Glomerular visceral epithelial cell (primary cell): ENCODE measurements around the gene COPS6.

Source experiments
- DNase-seq: peaks from one replicate; pipeline ENCODE4 v3.0.0-alpha.2; 2016; ENCODE audit errors: extremely low spot score

Gene COPS6

GRCh38 chr7:100088621-100089457 is at the start of gene COPS6:
COPS6 (plus strand) TSS chr7:100088969; CDS start chr7:100088991, 22 bp downstream.
- DNase-seq = peak; percentile 65

DNA sequence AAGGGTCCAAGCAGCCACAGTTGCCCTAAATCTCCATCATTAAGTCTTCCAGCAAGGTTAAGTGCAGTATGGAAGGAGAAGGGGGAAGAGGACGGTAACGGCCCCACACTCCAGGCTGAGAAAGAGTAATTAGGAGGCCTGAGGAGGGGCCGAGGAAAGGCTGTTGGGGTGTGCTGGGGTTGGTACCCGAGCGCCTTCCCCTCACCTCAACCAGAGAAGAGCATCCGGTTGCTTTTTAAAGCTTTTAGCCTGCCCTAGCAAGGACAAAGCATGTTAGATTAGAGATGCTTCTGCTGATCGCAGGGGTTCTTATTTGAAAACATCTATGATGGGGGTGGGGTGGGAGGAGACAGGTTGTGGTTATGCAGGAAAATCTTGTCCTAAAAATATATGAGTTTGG is 48.2 kb upstream of the COPS6 start:
- DNase-seq = no peak

DNA sequence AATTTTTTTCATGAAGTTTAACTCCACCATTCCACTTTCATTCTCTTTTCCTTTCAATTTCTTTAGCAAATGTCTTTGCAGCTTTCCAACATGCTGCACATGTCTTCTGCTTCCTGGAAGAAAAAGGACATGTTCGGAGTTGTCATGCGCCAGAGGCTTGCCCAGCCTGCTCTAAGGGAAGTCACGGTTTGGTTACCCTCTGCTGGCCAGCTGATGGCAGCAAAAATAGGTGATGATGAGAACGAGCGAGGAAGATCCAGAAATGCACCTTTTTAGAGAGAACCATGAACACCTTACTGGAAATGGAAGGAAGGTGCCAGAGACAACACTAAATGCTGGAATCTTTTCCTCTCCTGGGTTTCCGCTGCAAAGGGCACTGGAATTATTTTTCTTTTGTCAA is 44.1 kb upstream of the COPS6 start:
- DNase-seq = no peak

DNA sequence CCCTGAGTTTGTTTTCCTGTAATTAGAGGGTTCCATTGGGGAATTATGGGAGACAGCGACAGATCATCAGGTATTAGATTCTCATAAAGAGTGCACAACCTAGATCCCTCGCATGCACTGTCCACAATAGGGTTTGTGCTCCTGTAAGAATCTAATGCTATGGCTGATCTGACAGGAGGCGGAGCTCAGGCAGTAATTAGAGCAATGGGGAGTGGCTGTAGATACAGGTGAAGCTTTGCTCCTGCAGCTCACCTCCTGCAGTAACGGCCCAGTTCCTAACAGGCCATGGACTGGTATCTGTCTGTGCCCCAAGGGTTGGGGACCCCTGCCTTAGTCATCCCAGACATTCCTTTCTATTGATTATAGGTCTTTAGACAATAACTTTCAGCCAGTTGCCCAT is 40.1 kb upstream of the COPS6 start:
- no peak for DNase-seq

DNA sequence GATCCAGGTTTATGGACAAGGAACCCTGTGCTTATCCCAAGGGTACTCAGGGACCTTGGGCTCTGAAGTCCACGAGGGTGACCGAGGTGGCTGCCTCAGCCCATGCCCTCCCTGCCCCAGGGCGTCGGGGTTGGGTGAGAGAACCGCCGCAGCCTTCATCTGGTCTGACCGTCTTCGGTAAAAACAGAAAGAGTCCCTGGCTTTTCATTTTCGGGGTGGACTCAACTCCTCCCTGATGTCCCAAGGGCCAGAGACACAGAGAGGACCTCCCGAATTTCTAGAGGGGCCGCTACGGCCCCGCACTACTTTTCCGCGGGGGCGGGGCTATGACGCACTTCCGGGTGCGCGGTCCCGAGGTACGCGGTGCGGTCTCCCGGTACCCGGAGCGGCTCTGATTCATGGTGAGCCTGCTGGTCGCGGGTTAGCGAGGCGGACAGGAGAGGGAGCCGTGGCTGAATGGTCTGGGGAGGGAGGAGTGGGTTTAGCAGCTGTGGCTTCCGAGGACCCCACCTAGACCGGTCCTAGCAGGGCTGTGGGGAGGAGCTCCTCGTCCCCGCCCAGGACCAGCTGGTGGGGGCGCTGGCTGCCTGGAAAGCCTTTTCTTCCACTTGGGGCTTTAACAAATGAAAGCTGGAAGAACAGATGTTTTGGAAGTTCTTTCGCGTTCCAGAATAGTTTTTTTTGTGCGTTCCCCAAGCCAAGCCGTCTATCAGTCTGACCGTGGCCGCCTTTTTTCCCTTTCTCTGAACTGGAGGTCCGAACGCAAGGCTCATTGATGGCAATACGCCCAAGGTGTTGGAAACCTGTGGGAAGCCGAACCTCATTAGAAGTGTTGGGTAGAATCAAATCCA is 39.1 kb upstream of the COPS6 start, which contains the start of gene ZSCAN21:
Gene ZSCAN21 (plus strand): TSS at position 334 of the 851 bp plus-strand sequence. CDS start 7,233 bp downstream, outside the sequence.
- DNase-seq = peak; percentile 80

GRCh38 chr7:100051611-100052010 is 37.2 kb upstream of the COPS6 start:
- DNase-seq = no peak

DNA sequence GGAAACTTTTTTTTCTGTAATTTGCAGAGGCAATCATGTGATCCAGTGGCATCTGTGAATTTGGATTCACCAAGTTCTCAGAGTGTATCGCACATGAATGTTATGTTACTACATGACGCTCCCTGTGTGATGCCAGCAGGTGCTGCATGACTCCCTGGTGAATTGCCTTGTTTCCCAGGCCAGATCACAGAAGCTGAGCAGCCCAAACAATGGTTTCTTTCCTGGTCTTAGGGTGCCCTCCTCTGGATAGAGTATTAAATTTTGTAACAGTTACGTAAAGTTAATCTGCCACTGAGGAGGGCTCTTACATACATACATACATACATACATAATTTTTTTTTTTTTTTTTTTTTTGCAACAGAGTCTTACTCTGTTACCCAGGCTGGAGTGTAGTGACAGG is 35.6 kb upstream of the COPS6 start:
- peak; percentile 62 for DNase-seq

DNA sequence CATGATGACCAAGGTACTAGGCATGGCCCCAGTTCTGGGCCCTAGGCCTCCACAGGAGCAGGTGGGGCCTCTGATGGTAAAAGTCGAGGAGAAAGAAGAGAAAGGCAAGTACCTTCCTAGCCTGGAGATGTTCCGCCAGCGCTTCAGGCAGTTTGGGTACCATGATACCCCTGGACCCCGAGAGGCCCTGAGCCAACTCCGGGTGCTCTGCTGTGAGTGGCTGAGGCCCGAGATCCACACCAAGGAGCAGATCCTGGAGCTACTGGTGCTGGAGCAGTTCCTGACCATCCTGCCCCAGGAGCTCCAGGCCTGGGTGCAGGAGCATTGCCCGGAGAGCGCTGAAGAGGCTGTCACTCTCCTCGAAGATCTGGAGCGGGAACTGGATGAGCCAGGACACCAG is 31.8 kb upstream of the COPS6 start:
- DNase-seq = no peak

GRCh38 chr7:100059251-100059739 is 29.5 kb upstream of the COPS6 start:
- no peak for DNase-seq

GRCh38 chr7:100061518-100062193 is 27.1 kb upstream of the COPS6 start:
- DNase-seq = no peak

- no peak for DNase-seq
Observed at GRCh38 chr7:100063376-100063775, 25.4 kb upstream of the COPS6 start.

DNA sequence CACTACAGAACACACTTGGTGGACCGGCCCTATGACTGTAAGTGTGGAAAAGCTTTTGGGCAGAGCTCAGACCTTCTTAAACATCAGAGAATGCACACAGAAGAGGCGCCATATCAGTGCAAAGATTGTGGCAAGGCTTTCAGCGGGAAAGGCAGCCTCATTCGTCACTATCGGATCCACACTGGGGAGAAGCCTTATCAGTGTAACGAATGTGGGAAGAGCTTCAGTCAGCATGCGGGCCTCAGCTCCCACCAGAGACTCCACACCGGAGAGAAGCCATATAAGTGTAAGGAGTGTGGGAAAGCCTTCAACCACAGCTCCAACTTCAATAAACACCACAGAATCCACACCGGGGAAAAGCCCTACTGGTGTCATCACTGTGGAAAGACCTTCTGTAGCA is 24.6 kb upstream of the COPS6 start:
- DNase-seq = no peak

GRCh38 chr7:100065452-100066186 is 23.1 kb upstream of the COPS6 start:
- no peak for DNase-seq

- no peak for DNase-seq
Observed at GRCh38 chr7:100066953-100067352, 21.8 kb upstream of the COPS6 start.

- no peak for DNase-seq
Observed at GRCh38 chr7:100069991-100070390, 18.8 kb upstream of the COPS6 start.

DNA sequence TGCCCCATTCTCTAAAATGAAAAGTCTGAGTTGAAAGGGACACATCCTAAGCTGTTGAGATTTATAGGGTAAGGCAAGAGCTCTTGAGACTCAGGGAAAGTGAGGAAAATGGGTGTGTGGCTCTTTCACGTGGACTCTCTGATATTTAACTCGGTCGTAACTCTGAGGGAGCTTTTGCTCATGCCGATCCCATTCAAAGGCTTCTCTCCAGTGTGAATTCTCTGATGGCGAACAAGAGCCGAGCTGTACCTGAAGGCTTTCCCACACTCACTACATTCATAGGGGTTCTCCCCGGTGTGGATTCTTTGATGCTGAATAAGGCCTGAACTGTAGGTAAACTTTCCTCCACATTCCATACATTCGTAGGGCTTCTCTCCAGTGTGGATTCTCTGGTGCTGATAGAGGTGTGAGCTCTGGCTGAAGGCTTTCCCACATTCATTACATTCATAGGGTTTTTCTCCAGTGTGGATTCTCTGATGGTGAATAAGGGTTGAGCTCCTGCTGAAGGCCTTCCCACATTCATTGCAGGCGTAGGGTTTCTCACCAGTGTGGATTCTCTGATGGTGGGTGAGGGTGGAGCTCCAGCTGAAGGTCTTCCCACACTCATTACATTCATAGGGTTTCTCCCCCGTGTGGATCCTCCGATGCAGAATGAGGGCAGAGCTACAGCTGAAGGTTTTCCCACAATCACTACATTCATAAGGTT is 17.6 kb upstream of the COPS6 start:
- DNase-seq = no peak

DNA sequence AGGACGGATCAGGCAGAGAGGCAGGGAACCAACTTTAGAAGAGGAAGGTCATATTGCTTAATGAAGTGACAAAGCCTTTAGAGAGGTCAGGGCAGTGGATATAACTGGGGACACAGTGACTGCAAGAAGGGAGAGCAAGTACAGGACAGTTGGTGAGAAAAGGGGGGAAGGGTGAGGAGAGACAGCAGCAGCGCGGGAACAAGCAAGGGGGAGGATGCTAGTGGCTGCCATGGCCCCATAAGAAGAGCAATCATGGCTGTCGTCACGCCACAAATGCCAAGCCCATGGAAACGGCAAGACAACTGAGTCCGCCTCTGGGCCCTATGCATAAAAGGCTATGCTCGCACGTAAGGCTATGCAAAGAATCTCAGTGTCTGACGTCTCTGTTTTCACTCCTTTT is 16.3 kb upstream of the COPS6 start:
- no peak for DNase-seq

- no peak for DNase-seq
Observed at GRCh38 chr7:100074841-100075240, 13.9 kb upstream of the COPS6 start.

DNA sequence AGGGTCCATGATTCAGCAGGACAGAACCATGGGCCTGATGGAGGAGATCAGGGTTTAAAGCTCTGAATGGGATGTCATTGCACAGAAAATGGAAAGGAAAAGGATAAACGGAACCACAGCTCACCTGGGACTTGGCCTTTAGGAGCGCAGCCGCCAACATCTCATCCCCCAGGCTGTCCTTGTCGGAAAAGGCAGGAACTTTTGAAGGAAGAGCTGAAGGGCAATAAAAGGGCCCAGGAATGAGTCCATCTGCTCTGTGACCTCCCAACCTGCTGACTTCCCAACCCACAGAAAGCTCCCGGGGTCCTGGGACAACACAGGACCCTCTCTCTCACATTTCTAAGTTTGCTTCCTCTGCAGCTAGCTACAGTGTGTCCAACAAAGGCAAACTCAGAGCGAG is 13.4 kb upstream of the COPS6 start:
- no peak for DNase-seq

DNA sequence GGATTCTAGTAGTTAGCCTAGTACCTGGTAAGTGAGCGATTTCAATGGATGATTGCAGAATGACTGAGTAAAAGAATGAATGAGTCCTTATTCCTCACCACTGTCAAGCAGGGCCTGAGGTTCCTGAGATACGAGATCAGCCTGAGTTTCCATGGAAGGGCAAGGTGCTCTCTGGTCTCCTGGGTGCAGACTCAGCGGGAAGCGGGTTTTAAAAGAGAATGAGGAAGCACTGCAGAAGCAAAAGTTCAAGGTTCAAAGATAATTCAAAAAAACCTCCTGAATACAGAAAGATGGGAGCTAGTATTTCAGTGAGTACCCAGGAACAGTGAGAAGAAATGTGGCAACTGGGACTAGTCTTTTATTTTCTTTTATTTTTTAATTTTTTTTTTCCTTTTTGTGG is 11.6 kb upstream of the COPS6 start:
- no peak for DNase-seq
